Measurements from ENCODE around the gene HBA1.
"Not testable (repeated sequence)": the region's sequence is repeated elsewhere in the genome, so short reads cannot be mapped to it uniquely, and the experiment has no call there.

GRCh38 chr16:153129-153521, 23.4 kb upstream of the HBA1 start:
- TF ChIP-seq, protein P1, sequence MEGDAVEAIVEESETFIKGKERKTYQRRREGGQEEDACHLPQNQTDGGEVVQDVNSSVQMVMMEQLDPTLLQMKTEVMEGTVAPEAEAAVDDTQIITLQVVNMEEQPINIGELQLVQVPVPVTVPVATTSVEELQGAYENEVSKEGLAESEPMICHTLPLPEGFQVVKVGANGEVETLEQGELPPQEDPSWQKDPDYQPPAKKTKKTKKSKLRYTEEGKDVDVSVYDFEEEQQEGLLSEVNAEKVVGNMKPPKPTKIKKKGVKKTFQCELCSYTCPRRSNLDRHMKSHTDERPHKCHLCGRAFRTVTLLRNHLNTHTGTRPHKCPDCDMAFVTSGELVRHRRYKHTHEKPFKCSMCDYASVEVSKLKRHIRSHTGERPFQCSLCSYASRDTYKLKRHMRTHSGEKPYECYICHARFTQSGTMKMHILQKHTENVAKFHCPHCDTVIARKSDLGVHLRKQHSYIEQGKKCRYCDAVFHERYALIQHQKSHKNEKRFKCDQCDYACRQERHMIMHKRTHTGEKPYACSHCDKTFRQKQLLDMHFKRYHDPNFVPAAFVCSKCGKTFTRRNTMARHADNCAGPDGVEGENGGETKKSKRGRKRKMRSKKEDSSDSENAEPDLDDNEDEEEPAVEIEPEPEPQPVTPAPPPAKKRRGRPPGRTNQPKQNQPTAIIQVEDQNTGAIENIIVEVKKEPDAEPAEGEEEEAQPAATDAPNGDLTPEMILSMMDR (IDR thresholded peaks at IDR 0.05): not testable (repeated sequence)
- not testable (repeated sequence) for TF ChIP-seq POLR2A (IDR thresholded peaks at IDR 0.05)

All from heart left ventricle (tissue), 13 donors.